ENCODE data around the gene CLRN1. TPM values are rescaled to one million over a fixed set of nuclear protein-coding genes. Genes with fewer than 3 reads are reported as not detected.

CLRN1 gene
- total RNA-seq, 1 experiment from 2014 or later: not detected

- BruUV-seq (replicated peaks): no TSS peak
- ChIA-PET CTCF (interaction anchor here (2.1 kb wide), 1 partner anchor 136 kb away, joined by 5 read pairs; no protein-coding TSS in a partner anchor), POLR2A (no interaction called here)
- no peak overlapping the region for H3K27ac Mint-ChIP-seq (ENCODE audit: low read depth, unreplicated experiment)
- no peaks in the 10 kb centered on the region for H3K4me1 Mint-ChIP-seq (ENCODE audit: insufficient read depth, unreplicated experiment)
- TF ChIP-seq CTCF (IDR thresholded peaks at IDR 0.05; ENCODE audit: unreplicated experiment): no peak
- no peaks in the 10 kb centered on the region for H3K9me3 Mint-ChIP-seq (ENCODE audit: unreplicated experiment)
- intact Hi-C loops (cut with micrococcal nuclease): no loop called here
- no peaks in the 10 kb centered on the region for H3K36me3 Mint-ChIP-seq (ENCODE audit: insufficient read depth, unreplicated experiment)
- no peak overlapping the region for H3K4me3 Mint-ChIP-seq (ENCODE audit: unreplicated experiment)
- H3K27me3 Mint-ChIP-seq (ENCODE audit: insufficient read depth, unreplicated experiment): no peaks in the 10 kb centered on the region
- peak; percentile 16 for DNase-seq (ENCODE audit: unreplicated experiment)
Measured at GRCh38 chr3:151009981-151010380, 37.5 kb upstream of the CLRN1 start.

DNA sequence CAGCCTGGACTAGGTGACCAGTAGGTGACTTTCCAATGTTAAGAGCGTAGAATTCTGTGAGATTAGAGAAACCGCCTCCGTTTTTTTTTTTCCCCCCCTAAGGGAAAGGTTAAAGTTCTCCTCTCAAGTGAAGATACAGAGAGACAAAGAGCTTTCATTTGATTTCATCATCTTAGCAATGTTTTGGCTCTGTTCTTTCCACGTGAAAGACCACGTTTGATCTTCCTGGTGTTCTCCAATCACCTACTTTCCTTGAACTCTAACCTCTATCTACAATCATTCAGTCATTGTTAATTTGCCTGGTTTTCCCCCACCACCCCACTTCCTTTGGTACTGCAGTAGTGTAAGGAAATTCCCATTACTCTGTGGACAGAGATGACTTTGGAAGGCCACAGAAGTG lies 36.9 kb upstream of the CLRN1 start:
- Mint-ChIP-seq H3K36me3 (ENCODE audit: insufficient read depth, unreplicated experiment) (no peaks in the 10 kb centered on the region), H3K27me3 (ENCODE audit: insufficient read depth, unreplicated experiment) (no peaks in the 10 kb centered on the region), H3K9me3 (ENCODE audit: unreplicated experiment) (no peaks in the 10 kb centered on the region), H3K4me1 (ENCODE audit: insufficient read depth, unreplicated experiment) (no peaks in the 10 kb centered on the region), H3K4me3 (ENCODE audit: unreplicated experiment) (no peak overlapping the region), H3K27ac (ENCODE audit: low read depth, unreplicated experiment) (no peak overlapping the region)
- intact Hi-C loops (cut with micrococcal nuclease): no loop called here
- DNase-seq (ENCODE audit: unreplicated experiment): no peak
- BruUV-seq (replicated peaks): no TSS peak
- ChIA-PET CTCF (interaction anchor here (0.9 to 2.1 kb wide), 4 partner anchors 13 to 136 kb away, joined by 3 to 5 read pairs (median 4); no protein-coding TSS in a partner anchor), POLR2A (no interaction called here)
- no peak for TF ChIP-seq CTCF (IDR thresholded peaks at IDR 0.05; ENCODE audit: unreplicated experiment)

DNA sequence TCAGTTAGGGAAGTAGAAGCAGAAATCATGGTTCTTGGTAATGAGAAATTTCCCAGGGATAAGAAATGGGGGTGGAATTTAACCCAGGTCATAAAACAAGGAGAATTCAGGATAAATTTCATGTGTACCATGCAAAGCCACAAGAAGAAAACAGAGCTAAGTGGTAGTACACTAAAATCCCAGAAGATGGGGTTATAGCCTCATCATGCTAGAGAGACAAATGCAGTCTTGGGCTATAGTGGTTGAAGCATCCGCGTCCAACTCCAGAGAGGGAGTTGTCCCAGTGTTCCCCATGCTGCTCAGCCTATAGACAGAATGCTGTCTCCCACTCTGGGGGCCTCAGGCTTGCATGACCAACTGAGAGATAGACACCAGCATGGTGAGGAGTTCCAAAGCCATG lies 36.2 kb upstream of the CLRN1 start:
- BruUV-seq (replicated peaks): no TSS peak
- Mint-ChIP-seq H3K4me1 (ENCODE audit: insufficient read depth, unreplicated experiment) (peaks cover under 1% of the 10 kb centered on the region), H3K4me3 (ENCODE audit: unreplicated experiment) (no peak overlapping the region), H3K27ac (ENCODE audit: low read depth, unreplicated experiment) (no peak overlapping the region), H3K9me3 (ENCODE audit: unreplicated experiment) (no peaks in the 10 kb centered on the region), H3K36me3 (ENCODE audit: insufficient read depth, unreplicated experiment) (no peaks in the 10 kb centered on the region), H3K27me3 (ENCODE audit: insufficient read depth, unreplicated experiment) (no peaks in the 10 kb centered on the region)
- peak; percentile 27 for DNase-seq (ENCODE audit: unreplicated experiment)
- peak; percentile 21 for TF ChIP-seq CTCF (IDR thresholded peaks at IDR 0.05; ENCODE audit: unreplicated experiment)
- POLR2A ChIA-PET: no interaction called here
- CTCF ChIA-PET: interaction anchor here (0.6 to 2.1 kb wide), 5 partner anchors 12 to 137 kb away, joined by 3 to 5 read pairs (median 3); no protein-coding TSS in a partner anchor
- intact Hi-C loops (cut with micrococcal nuclease): loop anchor here (1.0 kb wide), 2 partner anchors 78 to 138 kb away; no protein-coding TSS in a partner anchor

DNA sequence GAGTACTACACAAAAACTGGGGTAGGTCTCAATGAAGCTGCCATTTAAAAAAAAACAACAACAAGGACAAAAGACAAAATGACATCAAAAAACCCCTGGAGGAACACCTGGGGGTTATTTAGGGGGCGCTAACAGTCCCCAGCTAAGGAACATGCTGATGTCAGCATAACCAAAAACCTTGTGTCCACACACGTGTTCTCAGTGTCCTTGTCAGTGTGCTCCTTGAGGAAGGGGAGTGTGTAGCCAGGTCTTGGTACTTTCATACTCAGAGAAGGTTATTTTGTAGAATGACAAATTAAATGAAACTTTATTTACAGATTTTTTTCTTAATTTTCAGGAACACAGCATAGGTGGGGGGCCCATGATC lies 31.2 kb upstream of the CLRN1 start:
- no peak overlapping the region for H3K27ac Mint-ChIP-seq (ENCODE audit: low read depth, unreplicated experiment)

More for the DNA sequence above, 31.2 kb upstream of the CLRN1 start:
- Mint-ChIP-seq H3K4me3 (ENCODE audit: unreplicated experiment) (no peak overlapping the region), H3K4me1 (ENCODE audit: insufficient read depth, unreplicated experiment) (peaks cover 7% of the 10 kb centered on the region), H3K36me3 (ENCODE audit: insufficient read depth, unreplicated experiment) (no peaks in the 10 kb centered on the region), H3K27me3 (ENCODE audit: insufficient read depth, unreplicated experiment) (no peaks in the 10 kb centered on the region), H3K9me3 (ENCODE audit: unreplicated experiment) (no peaks in the 10 kb centered on the region)
- ChIA-PET POLR2A (interaction anchor here (1.2 kb wide), 1 partner anchor 14 kb away, joined by 3 read pairs; no protein-coding TSS in a partner anchor), CTCF (interaction anchor here (1.4 kb wide), 1 partner anchor 9 kb away, joined by 3 read pairs; no protein-coding TSS in a partner anchor)
- DNase-seq (ENCODE audit: unreplicated experiment): no peak
- BruUV-seq (replicated peaks): no TSS peak
- no peak for TF ChIP-seq CTCF (IDR thresholded peaks at IDR 0.05; ENCODE audit: unreplicated experiment)
- intact Hi-C loops (cut with micrococcal nuclease): no loop called here

Data from MCF 10A (cell line).